ENCODE data around the gene ALDH7A1. TPM values are rescaled to one million over a fixed set of nuclear protein-coding genes. Genes with fewer than 3 reads are reported as not detected.

ALDH7A1 gene
- total RNA-seq, 1 donor from 2014 or later, result 128 TPM

DNA sequence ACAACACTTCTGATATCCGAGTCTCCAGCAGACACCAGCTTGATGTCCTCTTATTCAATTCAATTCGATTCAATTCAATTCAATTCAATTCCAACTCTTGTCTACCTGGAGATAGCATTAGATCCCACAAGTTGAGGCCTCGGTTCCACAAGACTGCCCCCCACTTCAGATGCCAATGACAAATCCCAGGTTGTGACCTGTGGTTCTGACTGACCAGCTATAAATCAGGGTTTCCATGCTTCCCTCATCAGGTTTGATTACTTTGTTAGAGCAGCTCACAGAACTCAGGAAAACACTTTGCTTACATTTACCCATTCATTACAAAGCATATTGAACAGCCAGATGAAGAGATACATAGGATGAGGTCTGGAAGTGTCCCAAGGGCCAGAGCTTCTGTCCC lies 82.6 kb downstream of the ALDH7A1 start:
- no peaks in the 10 kb centered on the region for H3K79me2 ChIP-seq (ENCODE audit: low read depth)
- H3K4me3 ChIP-seq, result no peak overlapping the region
- Mint-ChIP-seq H3K27ac (no peak overlapping the region), H3K4me3 (no peak overlapping the region), H3K4me1 (peaks cover 35% of the 10 kb centered on the region), H3K27me3 (ENCODE audit: insufficient read depth, low read depth) (peaks cover 9% of the 10 kb centered on the region), H3K9me3 (peaks cover 4% of the 10 kb centered on the region), H3K36me3 (no peaks in the 10 kb centered on the region)
- H3K4me1 ChIP-seq, result no peaks in the 10 kb centered on the region
- no peak for DNase-seq (ENCODE audit: low spot score)
- no peaks in the 10 kb centered on the region for H3K27me3 ChIP-seq
- no peak for TF ChIP-seq EZH2 (IDR thresholded peaks at IDR 0.05)
- TF ChIP-seq, protein P1, sequence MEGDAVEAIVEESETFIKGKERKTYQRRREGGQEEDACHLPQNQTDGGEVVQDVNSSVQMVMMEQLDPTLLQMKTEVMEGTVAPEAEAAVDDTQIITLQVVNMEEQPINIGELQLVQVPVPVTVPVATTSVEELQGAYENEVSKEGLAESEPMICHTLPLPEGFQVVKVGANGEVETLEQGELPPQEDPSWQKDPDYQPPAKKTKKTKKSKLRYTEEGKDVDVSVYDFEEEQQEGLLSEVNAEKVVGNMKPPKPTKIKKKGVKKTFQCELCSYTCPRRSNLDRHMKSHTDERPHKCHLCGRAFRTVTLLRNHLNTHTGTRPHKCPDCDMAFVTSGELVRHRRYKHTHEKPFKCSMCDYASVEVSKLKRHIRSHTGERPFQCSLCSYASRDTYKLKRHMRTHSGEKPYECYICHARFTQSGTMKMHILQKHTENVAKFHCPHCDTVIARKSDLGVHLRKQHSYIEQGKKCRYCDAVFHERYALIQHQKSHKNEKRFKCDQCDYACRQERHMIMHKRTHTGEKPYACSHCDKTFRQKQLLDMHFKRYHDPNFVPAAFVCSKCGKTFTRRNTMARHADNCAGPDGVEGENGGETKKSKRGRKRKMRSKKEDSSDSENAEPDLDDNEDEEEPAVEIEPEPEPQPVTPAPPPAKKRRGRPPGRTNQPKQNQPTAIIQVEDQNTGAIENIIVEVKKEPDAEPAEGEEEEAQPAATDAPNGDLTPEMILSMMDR (IDR thresholded peaks at IDR 0.05), result no peak
- TF ChIP-seq EZH2phosphoT487 (IDR thresholded peaks at IDR 0.05), result no peak
- H3K27ac ChIP-seq, result no peak overlapping the region
- H3K9me3 ChIP-seq (ENCODE audit: low read depth), result no peaks in the 10 kb centered on the region
- no peaks in the 10 kb centered on the region for H3K36me3 ChIP-seq
- no peak overlapping the region for H2AFZ ChIP-seq (replicated peaks)
- no peaks in the 10 kb centered on the region for H3F3A ChIP-seq (ENCODE audit: low read depth)
- no peaks in the 10 kb centered on the region for H4K20me1 ChIP-seq (ENCODE audit: low read depth)
- no peak overlapping the region for H3K9ac ChIP-seq
- no peak overlapping the region for H3K4me2 ChIP-seq

DNA sequence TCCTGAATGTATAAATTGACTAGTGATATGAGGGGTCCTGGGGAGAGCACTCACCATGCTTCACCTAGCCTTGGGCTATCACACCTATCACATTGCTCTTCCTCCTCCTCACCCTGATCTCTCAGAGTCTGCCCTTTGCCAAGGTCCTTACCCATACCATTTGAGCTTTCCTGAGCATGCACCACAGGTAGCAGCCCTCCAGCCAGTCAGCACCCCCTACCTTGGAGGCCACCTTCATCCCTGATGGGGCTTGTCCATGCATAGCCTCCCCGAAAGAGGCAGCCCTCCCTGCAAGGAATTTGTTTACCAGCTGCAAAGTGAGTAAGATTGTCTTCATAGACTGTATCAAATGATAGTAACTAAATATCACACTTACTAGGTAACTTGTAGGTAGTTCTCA lies 83.1 kb downstream of the ALDH7A1 start:
- Histone ChIP-seq H4K20me1 (ENCODE audit: low read depth) (no peaks in the 10 kb centered on the region), H3K4me1 (no peaks in the 10 kb centered on the region), H3K79me2 (ENCODE audit: low read depth) (no peaks in the 10 kb centered on the region), H3K27me3 (no peaks in the 10 kb centered on the region), H2AFZ (replicated peaks) (no peak overlapping the region), H3F3A (ENCODE audit: low read depth) (no peaks in the 10 kb centered on the region), H3K4me3 (no peak overlapping the region), H3K9ac (no peak overlapping the region), H3K4me2 (no peak overlapping the region), H3K9me3 (ENCODE audit: low read depth) (no peaks in the 10 kb centered on the region), H3K36me3 (no peaks in the 10 kb centered on the region), H3K27ac (no peak overlapping the region)
- TF ChIP-seq, protein P1 (IDR thresholded peaks at IDR 0.05), result no peak
- TF ChIP-seq EZH2 (IDR thresholded peaks at IDR 0.05) (no peak), EZH2phosphoT487 (IDR thresholded peaks at IDR 0.05) (no peak)
- Mint-ChIP-seq H3K4me1 (peaks cover 35% of the 10 kb centered on the region), H3K27me3 (ENCODE audit: insufficient read depth, low read depth) (peaks cover 9% of the 10 kb centered on the region), H3K36me3 (peaks cover 1% of the 10 kb centered on the region), H3K4me3 (no peak overlapping the region), H3K9me3 (peaks cover 8% of the 10 kb centered on the region), H3K27ac (no peak overlapping the region)
- DNase-seq (ENCODE audit: low spot score), result no peak

DNA sequence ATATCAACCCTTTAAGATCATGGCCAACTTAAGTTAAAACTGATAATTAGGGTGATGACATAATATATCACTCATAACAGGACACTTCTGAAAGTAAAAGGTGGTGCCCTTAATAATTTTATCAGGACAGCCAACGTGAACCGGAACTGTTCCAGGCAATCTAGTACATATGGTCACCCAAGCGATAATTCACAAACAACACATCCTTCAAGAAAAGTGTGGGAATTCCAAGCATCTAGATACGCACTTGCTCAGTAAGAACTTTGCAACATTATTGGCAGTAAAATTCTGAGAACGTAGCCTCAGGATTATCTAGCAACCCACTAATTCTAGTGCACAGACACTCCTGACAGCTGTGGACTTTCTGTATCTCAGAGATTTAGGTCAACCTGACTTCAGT lies 85.7 kb downstream of the ALDH7A1 start:
- Histone ChIP-seq H3K27me3 (no peaks in the 10 kb centered on the region), H3F3A (ENCODE audit: low read depth) (no peaks in the 10 kb centered on the region), H3K9me3 (ENCODE audit: low read depth) (no peaks in the 10 kb centered on the region), H3K4me2 (no peak overlapping the region), H3K9ac (no peak overlapping the region), H3K79me2 (ENCODE audit: low read depth) (no peaks in the 10 kb centered on the region), H4K20me1 (ENCODE audit: low read depth) (no peaks in the 10 kb centered on the region), H3K36me3 (no peaks in the 10 kb centered on the region), H3K4me1 (no peaks in the 10 kb centered on the region), H2AFZ (replicated peaks) (no peak overlapping the region), H3K4me3 (no peak overlapping the region), H3K27ac (no peak overlapping the region)
- DNase-seq (ENCODE audit: low spot score), result no peak
- Mint-ChIP-seq H3K9me3 (peaks cover 10% of the 10 kb centered on the region), H3K27me3 (ENCODE audit: insufficient read depth, low read depth) (peaks cover 9% of the 10 kb centered on the region), H3K4me3 (no peak overlapping the region), H3K4me1 (peaks cover 28% of the 10 kb centered on the region), H3K27ac (no peak overlapping the region), H3K36me3 (peaks cover 1% of the 10 kb centered on the region)
- TF ChIP-seq, protein P1 (IDR thresholded peaks at IDR 0.05), result no peak
- TF ChIP-seq EZH2 (IDR thresholded peaks at IDR 0.05), result no peak
- no peak for TF ChIP-seq EZH2phosphoT487 (IDR thresholded peaks at IDR 0.05)

DNA sequence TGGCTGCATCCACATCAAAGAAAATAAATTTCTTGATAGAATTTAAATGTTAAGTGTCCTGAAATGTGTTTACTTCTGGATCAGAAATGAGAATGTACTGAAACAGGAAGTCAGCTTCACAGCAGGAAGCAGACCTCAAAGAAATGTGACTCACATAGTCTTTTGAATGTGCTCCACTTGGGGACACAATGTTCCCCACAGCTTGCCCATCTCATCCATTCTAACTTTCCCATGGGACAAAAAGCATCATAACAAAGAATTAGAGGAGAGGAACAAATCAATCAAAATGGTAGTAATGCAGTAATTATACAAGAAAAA lies 86.1 kb downstream of the ALDH7A1 start:
- Mint-ChIP-seq H3K27ac (no peak overlapping the region), H3K27me3 (ENCODE audit: insufficient read depth, low read depth) (peaks cover 9% of the 10 kb centered on the region), H3K36me3 (peaks cover 1% of the 10 kb centered on the region), H3K4me3 (no peak overlapping the region), H3K9me3 (peaks cover 10% of the 10 kb centered on the region), H3K4me1 (peaks cover 30% of the 10 kb centered on the region)
- Histone ChIP-seq H3K4me1 (no peaks in the 10 kb centered on the region), H3K79me2 (ENCODE audit: low read depth) (no peaks in the 10 kb centered on the region), H3K27ac (no peak overlapping the region), H3F3A (ENCODE audit: low read depth) (no peaks in the 10 kb centered on the region), H3K9ac (no peak overlapping the region), H4K20me1 (ENCODE audit: low read depth) (no peaks in the 10 kb centered on the region), H2AFZ (replicated peaks) (no peak overlapping the region), H3K9me3 (ENCODE audit: low read depth) (no peaks in the 10 kb centered on the region), H3K4me2 (no peak overlapping the region), H3K36me3 (no peaks in the 10 kb centered on the region), H3K4me3 (no peak overlapping the region), H3K27me3 (no peaks in the 10 kb centered on the region)
- no peak for TF ChIP-seq EZH2 (IDR thresholded peaks at IDR 0.05)
- TF ChIP-seq, protein P1 (IDR thresholded peaks at IDR 0.05), result no peak
- no peak for TF ChIP-seq EZH2phosphoT487 (IDR thresholded peaks at IDR 0.05)
- no peak for DNase-seq (ENCODE audit: low spot score)

Measured in neural progenitor cell (in vitro differentiated cells).